ENCODE measurements around the gene PCDH9.

DNA sequence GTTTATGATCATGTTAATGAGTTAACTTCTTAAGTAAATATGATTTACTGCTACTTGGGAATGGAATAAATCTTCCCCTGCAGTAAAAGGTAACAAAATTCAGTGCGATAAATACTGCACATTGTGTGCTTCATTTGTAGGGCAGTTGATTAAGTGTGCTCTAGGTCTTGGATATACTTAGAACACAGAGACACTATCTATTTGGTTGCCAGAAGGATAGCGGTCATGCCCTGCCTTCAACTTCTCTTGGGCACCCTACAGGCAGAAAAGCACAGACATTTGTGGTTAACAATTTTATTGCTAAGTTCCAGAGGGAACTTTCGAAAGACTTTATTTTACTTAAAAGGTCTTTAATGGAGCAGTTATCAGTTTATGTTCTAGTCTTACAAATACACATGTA is 605.8 kb downstream of the PCDH9 start:
- TF ChIP-seq POLR2AphosphoS5 (IDR thresholded peaks at IDR 0.05) (no peak), POLR2A (IDR thresholded peaks at IDR 0.05) (no peak)
- TF ChIP-seq, protein P1, sequence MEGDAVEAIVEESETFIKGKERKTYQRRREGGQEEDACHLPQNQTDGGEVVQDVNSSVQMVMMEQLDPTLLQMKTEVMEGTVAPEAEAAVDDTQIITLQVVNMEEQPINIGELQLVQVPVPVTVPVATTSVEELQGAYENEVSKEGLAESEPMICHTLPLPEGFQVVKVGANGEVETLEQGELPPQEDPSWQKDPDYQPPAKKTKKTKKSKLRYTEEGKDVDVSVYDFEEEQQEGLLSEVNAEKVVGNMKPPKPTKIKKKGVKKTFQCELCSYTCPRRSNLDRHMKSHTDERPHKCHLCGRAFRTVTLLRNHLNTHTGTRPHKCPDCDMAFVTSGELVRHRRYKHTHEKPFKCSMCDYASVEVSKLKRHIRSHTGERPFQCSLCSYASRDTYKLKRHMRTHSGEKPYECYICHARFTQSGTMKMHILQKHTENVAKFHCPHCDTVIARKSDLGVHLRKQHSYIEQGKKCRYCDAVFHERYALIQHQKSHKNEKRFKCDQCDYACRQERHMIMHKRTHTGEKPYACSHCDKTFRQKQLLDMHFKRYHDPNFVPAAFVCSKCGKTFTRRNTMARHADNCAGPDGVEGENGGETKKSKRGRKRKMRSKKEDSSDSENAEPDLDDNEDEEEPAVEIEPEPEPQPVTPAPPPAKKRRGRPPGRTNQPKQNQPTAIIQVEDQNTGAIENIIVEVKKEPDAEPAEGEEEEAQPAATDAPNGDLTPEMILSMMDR (IDR thresholded peaks at IDR 0.05) = no peak
